ENCODE data around the gene GSDME.

The GSDME gene

GRCh38 chr7:24723178-24723530, 34.1 kb downstream of the GSDME start:
- DNase-seq (ENCODE audit: low read depth in 2 of 2, low spot score in 1 of 2): no peak

GRCh38 chr7:24722386-24723177, 34.7 kb downstream of the GSDME start:
- no peak for DNase-seq (ENCODE audit: low read depth in 2 of 2, low spot score in 1 of 2)

- no peak for DNase-seq (ENCODE audit: low read depth in 2 of 2, low spot score in 1 of 2)
Observed at GRCh38 chr7:24721481-24722001, 35.7 kb downstream of the GSDME start.

GRCh38 chr7:24720283-24720682, 37.0 kb downstream of the GSDME start:
- DNase-seq (ENCODE audit: low read depth in 2 of 2, low spot score in 1 of 2): no peak

- DNase-seq (ENCODE audit: low read depth in 2 of 2, low spot score in 1 of 2): no peak
Observed at GRCh38 chr7:24718977-24719491, 38.2 kb downstream of the GSDME start.

- no peak for DNase-seq (ENCODE audit: low read depth in 2 of 2, low spot score in 1 of 2)
Observed at GRCh38 chr7:24718431-24718831, 38.8 kb downstream of the GSDME start.

- DNase-seq (ENCODE audit: low read depth in 2 of 2, low spot score in 1 of 2): no peak
Observed at GRCh38 chr7:24717694-24718320, 39.5 kb downstream of the GSDME start.

GRCh38 chr7:24717247-24717622, 40.0 kb downstream of the GSDME start:
- no peak for DNase-seq (ENCODE audit: low read depth in 2 of 2, low spot score in 1 of 2)

GRCh38 chr7:24716480-24717246, 40.6 kb downstream of the GSDME start:
- no peak for DNase-seq (ENCODE audit: low read depth in 2 of 2, low spot score in 1 of 2)

- no peak for DNase-seq (ENCODE audit: low read depth in 2 of 2, low spot score in 1 of 2)
Observed at GRCh38 chr7:24715661-24716479, 41.4 kb downstream of the GSDME start.

- no peak for DNase-seq (ENCODE audit: low read depth in 2 of 2, low spot score in 1 of 2)
Observed at GRCh38 chr7:24715171-24715570, 42.1 kb downstream of the GSDME start.

- no peak for DNase-seq (ENCODE audit: low read depth in 2 of 2, low spot score in 1 of 2)
Observed at GRCh38 chr7:24714676-24715010, 42.6 kb downstream of the GSDME start.

GRCh38 chr7:24713850-24714675, 43.2 kb downstream of the GSDME start:
- no peak for DNase-seq (ENCODE audit: low read depth in 2 of 2, low spot score in 1 of 2)

- no peak for DNase-seq (ENCODE audit: low read depth in 2 of 2, low spot score in 1 of 2)
Observed at GRCh38 chr7:24713039-24713793, 44.0 kb downstream of the GSDME start.

GRCh38 chr7:24709585-24710360, 47.5 kb downstream of the GSDME start:
- DNase-seq (ENCODE audit: low read depth in 2 of 2, low spot score in 1 of 2): no peak

- DNase-seq (ENCODE audit: low read depth in 2 of 2, low spot score in 1 of 2): no peak
Observed at GRCh38 chr7:24709051-24709450, 48.2 kb downstream of the GSDME start.

- no peak for DNase-seq (ENCODE audit: low read depth in 2 of 2, low spot score in 1 of 2)
Observed at GRCh38 chr7:24707988-24708615, 49.2 kb downstream of the GSDME start.

Data from stimulated activated CD8-positive, alpha-beta memory T cell treated with anti-CD3 and anti-CD28 coated beads, Interleukin-4, amount 100 ng/mL, for 1 hour (primary cell).